HG02588 (cell line): Measurements from ENCODE around the gene THRB.
"Not testable (repeated sequence)": the region's sequence is repeated elsewhere in the genome, so short reads cannot be mapped to it uniquely, and the experiment has no call there.

ENCODE experiments used
- ATAC-seq: cut with Tn5 transposase; IDR thresholded peaks from one replicate; pipeline ENCODE4 v1.9.1; 2021; ENCODE audit warnings: mild to moderate bottlenecking, moderate library complexity; ENCODE audit not compliant: unreplicated experiment

The THRB gene

GRCh38 chr3:24451461-24452099, 43.1 kb downstream of the THRB start:
- no peak for ATAC-seq

- no peak for ATAC-seq
Observed at GRCh38 chr3:24450160-24450907, 44.3 kb downstream of the THRB start.

GRCh38 chr3:24447836-24448235, 46.8 kb downstream of the THRB start:
- ATAC-seq = no peak

GRCh38 chr3:24446032-24446431, 48.6 kb downstream of the THRB start:
- no peak for ATAC-seq

GRCh38 chr3:24443476-24443875, 51.2 kb downstream of the THRB start:
- no peak for ATAC-seq

GRCh38 chr3:24440760-24441464, 53.7 kb downstream of the THRB start:
- ATAC-seq = no peak

- no peak for ATAC-seq
Observed at GRCh38 chr3:24439021-24439420, 55.6 kb downstream of the THRB start.

GRCh38 chr3:24437326-24437725, 57.3 kb downstream of the THRB start:
- no peak for ATAC-seq

- no peak for ATAC-seq
Observed at GRCh38 chr3:24435584-24435983, 59.1 kb downstream of the THRB start.

GRCh38 chr3:24434651-24435050, 60.0 kb downstream of the THRB start:
- ATAC-seq = no peak

GRCh38 chr3:24433838-24434591, 60.6 kb downstream of the THRB start:
- no peak for ATAC-seq

GRCh38 chr3:24432989-24433388, 61.7 kb downstream of the THRB start:
- no peak for ATAC-seq

- no peak for ATAC-seq
Observed at GRCh38 chr3:24428481-24428880, 66.2 kb downstream of the THRB start.

GRCh38 chr3:24426896-24427295, 67.8 kb downstream of the THRB start:
- no peak for ATAC-seq

- ATAC-seq = not testable (repeated sequence)
Observed at GRCh38 chr3:24420829-24421228, 73.8 kb downstream of the THRB start.

- no peak for ATAC-seq
Observed at GRCh38 chr3:24420224-24420623, 74.4 kb downstream of the THRB start.

- no peak for ATAC-seq
Observed at GRCh38 chr3:24419067-24419791, 75.4 kb downstream of the THRB start.

GRCh38 chr3:24417730-24418129, 76.9 kb downstream of the THRB start:
- no peak for ATAC-seq

- no peak for ATAC-seq
Observed at GRCh38 chr3:24416224-24416623, 78.4 kb downstream of the THRB start.

GRCh38 chr3:24415824-24416223, 78.8 kb downstream of the THRB start:
- no peak for ATAC-seq

GRCh38 chr3:24413662-24414061, 81.0 kb downstream of the THRB start:
- ATAC-seq = not testable (repeated sequence)
